GM21717 (cell line): ENCODE data around the gene GDAP2.

ENCODE experiments used
- ATAC-seq: cut with Tn5 transposase; IDR thresholded peaks from one replicate; pipeline ENCODE4 v1.9.1; 2021; ENCODE audit warnings: mild to moderate bottlenecking, moderate library complexity; ENCODE audit not compliant: unreplicated experiment

The GDAP2 gene

GRCh38 chr1:117843791-117844190, 85.6 kb downstream of the GDAP2 start:
- ATAC-seq = no peak

- no peak for ATAC-seq
These were observed 86.8 kb downstream of the GDAP2 start for GRCh38 chr1:117842408-117843170.

GRCh38 chr1:117841117-117841650, 88.2 kb downstream of the GDAP2 start:
- ATAC-seq = no peak

DNA sequence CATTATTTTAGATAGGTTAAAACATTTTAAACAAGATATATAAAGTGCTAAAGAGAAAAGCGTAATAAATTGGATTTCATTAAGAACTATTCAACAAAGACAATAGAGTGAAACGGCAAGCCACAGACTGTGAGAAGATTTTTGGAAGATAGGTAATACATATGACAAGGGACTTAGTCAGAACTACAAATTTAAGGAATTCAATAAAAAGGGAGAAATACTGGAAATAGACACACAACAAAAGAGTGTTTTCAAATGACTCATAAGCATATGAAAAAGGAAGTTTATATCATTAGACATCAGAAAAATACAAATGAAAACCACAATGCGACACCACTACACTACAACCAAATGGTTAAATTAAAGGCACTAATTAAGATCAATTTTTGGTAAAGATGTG, 90.5 kb downstream of the GDAP2 start:
- no peak for ATAC-seq

DNA sequence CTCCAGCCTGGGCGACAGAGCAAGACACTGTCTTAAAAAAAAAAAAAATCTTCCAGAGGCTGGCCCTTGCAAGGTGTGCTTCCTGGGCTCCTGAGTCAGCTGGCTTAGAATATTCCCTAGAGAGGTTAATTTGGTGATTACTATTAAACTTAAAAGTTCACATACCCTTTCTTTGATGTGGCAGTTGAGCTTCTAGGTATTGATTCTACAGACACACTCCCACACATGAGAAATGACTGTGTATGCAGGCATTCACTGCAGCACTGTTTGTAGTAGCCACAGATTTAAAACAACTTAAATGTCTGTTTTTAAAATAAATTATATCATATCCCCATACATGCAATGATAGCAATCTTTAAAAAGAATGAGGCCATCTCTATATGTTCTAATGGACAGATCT, 93.4 kb downstream of the GDAP2 start:
- ATAC-seq = no peak

DNA sequence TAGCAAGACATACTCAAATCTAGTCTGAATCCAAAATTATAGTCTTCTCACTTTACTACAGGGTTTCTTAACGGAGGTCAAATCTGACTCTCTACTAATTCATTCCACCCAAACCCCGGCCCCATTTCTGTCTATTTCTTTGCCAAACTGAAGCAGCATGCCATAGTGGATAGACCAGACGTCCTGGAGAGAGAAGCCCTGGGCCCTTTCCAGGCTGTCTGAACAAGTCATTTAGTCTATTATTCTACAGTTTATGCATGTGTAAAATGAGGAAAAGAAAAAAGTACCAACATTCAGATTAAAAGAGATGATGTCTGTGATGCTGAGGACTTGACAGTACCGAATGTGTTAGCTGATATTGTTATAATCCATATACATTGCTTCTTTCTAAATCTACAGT, 95.0 kb downstream of the GDAP2 start:
- no peak for ATAC-seq

- ATAC-seq = no peak
These were observed 97.0 kb downstream of the GDAP2 start for GRCh38 chr1:117832453-117832852.

DNA sequence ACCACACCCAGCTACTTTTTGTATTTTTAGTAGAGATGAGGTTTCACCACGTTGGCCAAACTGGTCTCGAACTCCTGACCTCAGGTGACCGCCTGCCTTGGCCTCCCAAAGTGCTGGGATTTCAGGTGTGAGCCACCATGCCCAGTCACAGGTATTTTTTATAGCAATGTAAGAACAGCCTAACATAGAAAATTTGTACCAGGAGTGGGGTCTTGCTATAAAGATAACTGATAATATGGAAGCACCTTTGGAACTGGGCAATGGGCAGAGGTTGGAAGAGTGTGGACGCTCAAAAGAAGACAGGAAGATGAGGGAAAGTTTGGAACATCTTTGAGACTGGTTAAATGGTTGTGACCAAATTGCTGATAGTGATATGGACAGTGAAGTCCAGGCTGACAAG, 99.2 kb downstream of the GDAP2 start:
- ATAC-seq = no peak

- ATAC-seq = no peak
These were observed 101.2 kb downstream of the GDAP2 start for GRCh38 chr1:117828201-117828600.

GRCh38 chr1:117826540-117827078, 102.8 kb downstream of the GDAP2 start:
- ATAC-seq = no peak

- no peak for ATAC-seq
These were observed 103.3 kb downstream of the GDAP2 start for GRCh38 chr1:117826119-117826518.

DNA sequence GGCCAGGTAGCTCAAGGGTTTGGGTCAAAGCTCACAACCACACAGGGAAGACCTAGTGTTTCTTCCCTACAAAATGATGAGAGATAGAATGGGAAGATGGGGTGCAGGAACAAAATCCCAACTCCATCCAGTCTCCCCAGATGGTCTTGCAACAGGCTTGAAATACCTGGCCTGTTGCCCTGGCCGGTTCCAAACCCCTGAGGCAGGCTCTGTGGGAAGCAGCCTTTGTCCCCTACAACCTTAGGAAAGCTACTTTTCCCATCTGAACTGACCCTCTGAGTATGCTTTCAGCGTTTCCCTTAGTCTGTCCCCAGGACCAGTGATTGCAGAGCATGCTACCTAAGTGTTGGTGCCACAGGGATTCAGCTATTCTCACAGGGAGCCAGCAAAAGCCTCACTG, 104.0 kb downstream of the GDAP2 start:
- ATAC-seq = no peak

DNA sequence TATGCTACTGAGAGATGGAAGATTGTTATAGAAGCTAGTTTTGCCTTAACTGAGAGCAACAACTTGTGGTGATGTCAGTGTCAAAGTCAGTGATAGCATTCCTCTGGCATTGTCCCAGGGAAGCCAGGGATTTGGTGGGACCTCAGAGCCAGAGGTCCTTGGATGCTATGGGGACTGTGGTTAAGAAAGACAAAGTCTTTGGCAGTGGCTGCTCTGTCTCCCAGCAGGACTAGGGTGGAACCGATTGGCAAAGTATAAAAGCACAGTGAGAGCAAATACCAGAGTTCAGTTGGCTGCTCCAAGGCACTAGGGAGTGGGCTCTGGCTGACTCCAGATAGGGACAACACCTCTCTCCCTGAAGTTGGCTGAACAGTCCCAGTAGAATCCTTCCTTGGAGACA, 104.8 kb downstream of the GDAP2 start:
- no peak for ATAC-seq

DNA sequence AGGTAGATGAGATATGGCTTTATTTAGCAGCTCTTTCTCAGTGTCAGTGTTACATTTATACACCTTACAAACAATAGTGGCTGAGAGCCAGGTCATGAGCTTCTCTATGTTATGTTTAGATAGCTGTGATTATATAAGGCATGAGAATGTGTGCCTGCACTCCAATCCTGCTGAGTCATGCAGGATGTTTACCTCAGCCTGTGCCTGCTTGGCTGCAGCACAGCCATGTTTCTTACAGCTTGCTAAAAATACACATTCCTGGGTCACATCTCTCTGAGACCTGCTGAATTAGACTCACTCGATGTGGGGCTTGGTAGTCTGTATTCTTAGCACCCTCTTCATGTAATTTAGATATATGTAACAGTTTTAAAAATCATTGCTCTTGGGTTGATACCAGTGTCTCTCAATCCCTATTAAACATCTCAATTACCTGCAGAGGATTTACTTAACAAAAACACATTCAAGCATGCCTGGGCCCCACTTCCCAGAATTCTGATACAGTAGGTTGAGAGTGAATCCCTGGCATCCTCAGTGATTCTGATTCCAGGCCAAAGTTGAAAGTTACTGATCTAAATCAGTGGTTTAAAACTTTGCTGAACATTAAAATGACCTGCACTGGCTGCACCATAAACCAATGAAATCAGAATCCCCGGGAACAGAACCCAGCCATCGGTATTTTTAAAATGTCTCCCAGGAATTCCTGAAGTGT, 107.5 kb downstream of the GDAP2 start:
- no peak for ATAC-seq

DNA sequence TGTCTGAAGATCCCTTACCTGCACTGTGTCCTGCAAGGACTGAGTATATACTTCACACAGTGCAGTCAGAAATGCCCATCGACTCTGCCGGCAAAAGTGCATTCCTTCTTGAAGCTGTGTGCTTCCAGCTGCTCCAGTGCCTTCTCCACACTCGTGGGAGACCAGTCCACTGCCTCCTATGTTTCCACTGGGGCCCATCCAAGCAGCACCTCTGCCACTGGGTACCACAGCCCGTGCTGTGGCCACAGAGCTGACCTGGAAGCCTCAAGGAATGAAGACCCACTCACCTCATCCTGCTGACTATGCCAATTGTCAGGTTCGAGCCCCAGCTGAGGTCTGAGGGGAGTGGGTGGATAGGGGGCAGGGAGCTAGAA, 108.1 kb downstream of the GDAP2 start:
- no peak for ATAC-seq

DNA sequence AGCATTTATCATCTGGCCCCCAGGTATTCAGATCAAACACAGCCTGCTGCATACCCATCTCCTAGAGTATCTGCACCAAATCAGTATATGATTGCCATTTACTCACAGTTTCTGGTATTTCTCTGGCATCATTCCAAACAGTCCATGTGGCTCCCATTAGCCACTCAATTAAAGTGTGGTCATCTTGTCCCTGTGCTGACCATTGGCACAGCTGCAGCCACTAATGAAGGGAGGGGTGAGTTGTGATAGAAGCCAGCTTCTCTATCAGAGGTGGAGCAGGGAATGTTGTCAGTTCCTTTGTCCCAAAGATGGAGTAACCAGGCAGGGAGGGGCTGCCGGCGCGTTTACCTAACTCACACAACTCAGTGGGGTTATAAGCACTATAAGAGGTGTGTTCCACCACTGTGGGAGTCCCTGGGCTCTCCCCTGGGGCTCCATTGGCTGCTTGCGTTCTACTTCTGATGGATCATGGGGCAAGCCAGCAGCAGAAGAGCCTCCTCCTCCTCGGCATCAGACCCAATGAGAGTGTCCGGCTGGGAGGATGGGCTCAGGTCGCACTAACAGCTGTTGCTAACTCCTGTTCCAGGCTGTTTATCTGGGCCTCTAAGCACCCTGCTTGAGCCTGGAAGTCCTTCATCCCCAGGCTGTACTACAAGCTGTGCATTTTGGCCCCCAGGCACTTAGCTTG, 108.6 kb downstream of the GDAP2 start:
- no peak for ATAC-seq

- no peak for ATAC-seq
These were observed 109.3 kb downstream of the GDAP2 start for GRCh38 chr1:117820096-117820495.

DNA sequence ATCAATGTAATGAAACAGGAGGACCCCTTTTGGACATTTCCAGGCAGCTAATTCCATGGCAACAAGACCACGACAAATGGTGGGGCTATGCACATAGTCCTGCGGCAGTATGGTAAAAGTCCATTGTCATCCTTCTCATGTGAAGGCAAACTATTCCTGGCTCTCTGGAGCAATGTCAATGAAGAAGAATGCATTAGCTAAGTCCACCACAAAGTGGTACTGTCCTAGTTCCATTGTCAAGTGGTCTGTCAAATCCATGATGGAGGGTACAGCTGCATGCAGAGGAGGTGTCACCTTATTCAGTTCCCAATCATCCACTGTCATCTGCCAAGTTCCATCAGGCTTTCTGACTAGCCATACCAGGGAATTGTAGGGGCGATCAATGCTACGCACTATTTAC, 110.1 kb downstream of the GDAP2 start:
- ATAC-seq = no peak

DNA sequence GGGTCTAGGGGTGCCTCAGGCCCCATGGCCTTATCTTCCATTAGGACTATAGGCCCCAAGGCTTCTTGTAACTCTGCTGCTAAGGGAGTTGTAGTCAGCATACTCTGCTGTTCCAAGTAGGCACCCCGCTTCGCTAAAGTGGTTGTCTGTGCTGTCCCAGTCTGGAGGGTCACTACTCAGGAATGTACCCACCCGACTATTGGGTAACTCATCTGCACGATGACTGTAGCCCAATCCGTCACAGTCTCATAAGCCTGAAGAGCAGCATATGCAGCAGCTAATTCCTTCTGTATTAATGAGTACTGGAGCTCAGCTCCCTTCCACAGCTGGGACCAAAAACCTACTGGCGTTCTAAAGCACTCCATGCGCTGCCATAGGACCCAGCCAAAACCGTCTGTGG, 111.0 kb downstream of the GDAP2 start:
- ATAC-seq = no peak

GRCh38 chr1:117817629-117818028, 111.8 kb downstream of the GDAP2 start:
- ATAC-seq = no peak

DNA sequence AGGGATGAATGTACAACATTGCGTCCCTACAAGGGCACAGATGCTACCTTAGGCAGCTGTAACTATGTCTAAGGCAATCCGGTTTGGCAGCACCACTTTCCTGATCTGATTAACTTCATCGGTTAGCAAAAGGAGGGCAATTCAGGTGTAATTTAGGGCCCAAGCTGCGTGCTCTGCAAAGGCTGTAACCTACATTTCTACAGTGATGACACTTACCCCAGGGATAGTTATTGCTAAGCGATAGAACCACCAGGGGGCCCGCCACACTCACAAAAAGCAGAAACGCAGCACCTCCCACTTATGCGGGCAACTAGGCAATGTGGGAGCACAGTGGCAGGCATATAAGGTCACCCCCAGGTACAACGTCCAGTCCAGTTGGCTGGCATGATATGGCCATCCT, 113.5 kb downstream of the GDAP2 start:
- ATAC-seq = no peak
